Esophagus muscularis mucosa (tissue), 4 donors: ENCODE data around the gene CABP7. TPM values are rescaled to one million over a fixed set of nuclear protein-coding genes. Genes with fewer than 3 reads are reported as not detected.

Experiments
- DNase-seq: peaks from one replicate; pipeline ENCODE4 v3.0.0-alpha.2; 2017; ENCODE audit errors: extremely low spot score
- H3K27ac ChIP-seq, 4 donors: fragments of 200-600 bp; sonication (generic); replicated peaks in 1 of 4; 1 replicate in 3 of 4; 2 replicates in 1 of 4; pipeline ENCODE4 v1.5.1; 2016 to 2019; ENCODE audit warnings: mild to moderate bottlenecking in 1 of 4
- H3K27me3 ChIP-seq, 4 donors: fragments of 200-600 bp; sonication (generic); one replicate each; pipeline versions ENCODE4 v1.5.1 to v1.6.0; 2016 to 2019
- H3K36me3 ChIP-seq, 4 donors: fragments of 200-600 bp; sonication (generic); one replicate each; pipeline ENCODE4 v1.5.1; 2016 to 2019
- H3K4me1 ChIP-seq, 4 donors: fragments of 200-600 bp; sonication (generic); one replicate each; pipeline ENCODE4 v1.5.1; 2016 to 2019
- H3K4me3 ChIP-seq, 4 donors: fragments of 200-600 bp; sonication (generic); 1 replicate in 2 of 4; 2 replicates in 2 of 4; pipeline ENCODE4 v1.5.1; 2016 to 2019; ENCODE audit warnings: mild to moderate bottlenecking in 4 of 4, moderate library complexity in 1 of 4
- H3K9me3 ChIP-seq, 4 donors: fragments of 200-600 bp; sonication (generic); 1 replicate in 3 of 4; 2 replicates in 1 of 4; pipeline ENCODE4 v1.5.1; 2016 to 2019
- CTCF ChIP-seq, 3 experiments: fragments of 200-600 bp in 2 of 3; fragments of 450-650 bp in 1 of 3; sonication (generic) in 2 of 3; IDR thresholded peaks; one replicate each; pipeline ENCODE4 v1.5.1; 2017 to 2019; ENCODE audit warnings: antibody characterized with exemption in 3 of 3, mild to moderate bottlenecking in 2 of 3, moderate library complexity in 1 of 3
- EP300 ChIP-seq: sonication (generic); formaldehyde crosslinking; IDR thresholded peaks from one replicate; pipeline ENCODE4 v1.6.1; 2017; ENCODE audit warnings: antibody characterized with exemption
- POLR2A ChIP-seq: fragments of 450-650 bp; IDR thresholded peaks from one replicate; pipeline ENCODE4 v1.6.1; 2017; ENCODE audit warnings: antibody characterized with exemption, moderate library complexity, mild to moderate bottlenecking, low read depth
- POLR2AphosphoS5 ChIP-seq, 2 donors: sonication (generic); formaldehyde crosslinking; IDR thresholded peaks; one replicate each; pipeline ENCODE4 v1.6.1; 2017; ENCODE audit warnings: antibody characterized with exemption in 2 of 2
- WGBS: methylation state at CpG from one replicate; pipeline ENCODE4 v1.1.5; 2018; 5-methylcytosine and 5-hydroxymethylcytosine counted together
- intact Hi-C: fragments of 100-400 bp; cut with DNase I; formaldehyde crosslinking; loops from one replicate; pipeline ENCODE4 v1.15.1; 2023
- total RNA-seq, 4 donors: library from RNA; depleted of rRNA; stranded (reverse); fragments of >200 nt; gene quantifications; one replicate each; pipeline versions ENCODE4 v1.1.0 to v1.2.1, GENCODE V29; 2016

Gene CABP7
- total RNA-seq, 4 donors from 2014 or later = under 0.01 to 0.99 (median 0.54) TPM

- 84% methylated on average over 13 of the region's 13 CpGs for WGBS
- H3K27me3 ChIP-seq = no peaks in the 10 kb centered on the region
- no peak overlapping the region for H3K27ac ChIP-seq
- TF ChIP-seq EP300 (no peak), CTCF (IDR thresholded peaks at IDR 0.05) (no peak), POLR2A (no peak), POLR2AphosphoS5 (IDR thresholded peaks at IDR 0.05) (no peak)
- no peak overlapping the region for H3K4me3 ChIP-seq
- H3K4me1 ChIP-seq = no peaks in the 10 kb centered on the region
- intact Hi-C loops = no loop called here
- no peak for DNase-seq
- no peaks in the 10 kb centered on the region for H3K9me3 ChIP-seq
- H3K36me3 ChIP-seq = peaks cover 41 to 94% (median 89%) of the 10 kb centered on the region in 4 donors
Measured at GRCh38 chr22:29742326-29742725, 22.5 kb downstream of the CABP7 start.

GRCh38 chr22:29744902-29745301, 25.1 kb downstream of the CABP7 start:
- TF ChIP-seq POLR2AphosphoS5 (IDR thresholded peaks at IDR 0.05) (no peak), EP300 (no peak), CTCF (IDR thresholded peaks at IDR 0.05) (no peak), POLR2A (no peak)
- WGBS = 76% methylated on average over 8 of the region's 8 CpGs

GRCh38 chr22:29747832-29748231, 28.0 kb downstream of the CABP7 start:
- no peaks in the 10 kb centered on the region for H3K27me3 ChIP-seq
- no peaks in the 10 kb centered on the region for H3K9me3 ChIP-seq
- H3K27ac ChIP-seq = no peak overlapping the region
- TF ChIP-seq EP300 (no peak), POLR2AphosphoS5 (IDR thresholded peaks at IDR 0.05) (no peak), POLR2A (no peak), CTCF (IDR thresholded peaks at IDR 0.05) (no peak)
- DNase-seq = no peak
- 90% methylated on average over 2 of the region's 7 CpGs for WGBS
- intact Hi-C loops = no loop called here
- no peaks in the 10 kb centered on the region for H3K4me1 ChIP-seq
- H3K4me3 ChIP-seq = no peak overlapping the region
- H3K36me3 ChIP-seq = peaks cover 33 to 74% (median 62%) of the 10 kb centered on the region in 4 donors

More at GRCh38 chr22:29744902-29745301, 25.1 kb downstream of the CABP7 start:
- intact Hi-C loops = no loop called here
- no peak for DNase-seq
- Histone ChIP-seq H3K27ac (no peak overlapping the region), H3K9me3 (no peaks in the 10 kb centered on the region), H3K36me3 (peaks cover 45 to 83% (median 81%) of the 10 kb centered on the region in 4 donors), H3K4me3 (no peak overlapping the region), H3K27me3 (no peaks in the 10 kb centered on the region), H3K4me1 (no peaks in the 10 kb centered on the region)

- no peak for DNase-seq
- Histone ChIP-seq H3K4me3 (no peak overlapping the region), H3K36me3 (peaks cover 33 to 72% (median 59%) of the 10 kb centered on the region in 4 donors), H3K4me1 (no peaks in the 10 kb centered on the region), H3K27me3 (no peaks in the 10 kb centered on the region), H3K9me3 (no peaks in the 10 kb centered on the region), H3K27ac (no peak overlapping the region)
- 86% methylated on average over 4 of the region's 9 CpGs for WGBS
- intact Hi-C loops = no loop called here
- TF ChIP-seq EP300 (no peak), POLR2A (no peak), POLR2AphosphoS5 (IDR thresholded peaks at IDR 0.05) (no peak), CTCF (IDR thresholded peaks at IDR 0.05) (no peak)
Measured at GRCh38 chr22:29748248-29748893, 28.6 kb downstream of the CABP7 start.

- no peaks in the 10 kb centered on the region for H3K4me1 ChIP-seq
- H3K27ac ChIP-seq = no peak overlapping the region
- 92% methylated on average over 3 of the region's 3 CpGs for WGBS
- H3K36me3 ChIP-seq = peaks cover 31 to 71% (median 58%) of the 10 kb centered on the region in 4 donors
- no peaks in the 10 kb centered on the region for H3K27me3 ChIP-seq
- DNase-seq = no peak
- no peaks in the 10 kb centered on the region for H3K9me3 ChIP-seq
- TF ChIP-seq POLR2A (no peak), EP300 (no peak), CTCF (IDR thresholded peaks at IDR 0.05) (no peak), POLR2AphosphoS5 (IDR thresholded peaks at IDR 0.05) (no peak)
- no peak overlapping the region for H3K4me3 ChIP-seq
- intact Hi-C loops = no loop called here
Measured at GRCh38 chr22:29750029-29750428, 30.2 kb downstream of the CABP7 start.
